ENCODE measurements around the gene CACNB4. TPM values are rescaled to one million over a fixed set of nuclear protein-coding genes. Genes with fewer than 3 reads are reported as not detected.
"Not testable (repeated sequence)": the region's sequence is repeated elsewhere in the genome, so short reads cannot be mapped to it uniquely, and the experiment has no call there.

The CACNB4 gene
- total RNA-seq, 1 donor from 2014 or later, result 5.1 TPM

GRCh38 chr2:151999053-151999452 lies 99.8 kb downstream of the CACNB4 start:
- H3K9me3 Mint-ChIP-seq (ENCODE audit: unreplicated experiment), result no peaks in the 10 kb centered on the region

GRCh38 chr2:151996243-151997003 lies 102.4 kb downstream of the CACNB4 start:
- H3K4me3 Mint-ChIP-seq (ENCODE audit: unreplicated experiment), result no peak overlapping the region
- H3K4me1 Mint-ChIP-seq (ENCODE audit: low read depth, unreplicated experiment), result no peaks in the 10 kb centered on the region
- peaks cover 3% of the 10 kb centered on the region for H3K9me3 Mint-ChIP-seq (ENCODE audit: unreplicated experiment)
- H3K27ac Mint-ChIP-seq (ENCODE audit: unreplicated experiment), result no peak overlapping the region
- no peak for TF ChIP-seq CTCF (IDR thresholded peaks at IDR 0.05; ENCODE audit: partially characterized antibody, unreplicated experiment)
- H3K36me3 Mint-ChIP-seq (ENCODE audit: unreplicated experiment), result no peaks in the 10 kb centered on the region
- peaks cover under 1% of the 10 kb centered on the region for H3K27me3 Mint-ChIP-seq (ENCODE audit: unreplicated experiment)
- DNase-seq, result no peak

More at GRCh38 chr2:151999053-151999452, 99.8 kb downstream of the CACNB4 start:
- Mint-ChIP-seq H3K36me3 (ENCODE audit: unreplicated experiment) (no peaks in the 10 kb centered on the region), H3K4me1 (ENCODE audit: low read depth, unreplicated experiment) (no peaks in the 10 kb centered on the region), H3K27me3 (ENCODE audit: unreplicated experiment) (no peaks in the 10 kb centered on the region), H3K4me3 (ENCODE audit: unreplicated experiment) (no peak overlapping the region), H3K27ac (ENCODE audit: unreplicated experiment) (no peak overlapping the region)
- DNase-seq, result peak; percentile 73
- peak; percentile 94 for TF ChIP-seq CTCF (IDR thresholded peaks at IDR 0.05; ENCODE audit: partially characterized antibody, unreplicated experiment)

GRCh38 chr2:151995161-151995557 lies 103.7 kb downstream of the CACNB4 start:
- no peak for DNase-seq
- no peak overlapping the region for H3K4me3 Mint-ChIP-seq (ENCODE audit: unreplicated experiment)
- H3K4me1 Mint-ChIP-seq (ENCODE audit: low read depth, unreplicated experiment), result no peaks in the 10 kb centered on the region
- no peak overlapping the region for H3K27ac Mint-ChIP-seq (ENCODE audit: unreplicated experiment)
- TF ChIP-seq CTCF (IDR thresholded peaks at IDR 0.05; ENCODE audit: partially characterized antibody, unreplicated experiment), result no peak
- H3K9me3 Mint-ChIP-seq (ENCODE audit: unreplicated experiment), result peaks cover 3% of the 10 kb centered on the region
- no peaks in the 10 kb centered on the region for H3K36me3 Mint-ChIP-seq (ENCODE audit: unreplicated experiment)
- H3K27me3 Mint-ChIP-seq (ENCODE audit: unreplicated experiment), result peaks cover 3% of the 10 kb centered on the region

- not testable (repeated sequence) for H3K27ac Mint-ChIP-seq (ENCODE audit: unreplicated experiment); H3K27me3 Mint-ChIP-seq (ENCODE audit: unreplicated experiment); DNase-seq; H3K4me3 Mint-ChIP-seq (ENCODE audit: unreplicated experiment); H3K9me3 Mint-ChIP-seq (ENCODE audit: unreplicated experiment); H3K4me1 Mint-ChIP-seq (ENCODE audit: low read depth, unreplicated experiment); H3K36me3 Mint-ChIP-seq (ENCODE audit: unreplicated experiment)
These were observed 104.7 kb downstream of the CACNB4 start for GRCh38 chr2:151994178-151994577.

GRCh38 chr2:151991010-151991409 lies 107.8 kb downstream of the CACNB4 start:
- TF ChIP-seq CTCF (IDR thresholded peaks at IDR 0.05; ENCODE audit: partially characterized antibody, unreplicated experiment), result no peak
- Mint-ChIP-seq H3K27me3 (ENCODE audit: unreplicated experiment) (peaks cover 3% of the 10 kb centered on the region), H3K4me3 (ENCODE audit: unreplicated experiment) (no peak overlapping the region), H3K27ac (ENCODE audit: unreplicated experiment) (no peak overlapping the region), H3K36me3 (ENCODE audit: unreplicated experiment) (no peaks in the 10 kb centered on the region), H3K4me1 (ENCODE audit: low read depth, unreplicated experiment) (no peaks in the 10 kb centered on the region), H3K9me3 (ENCODE audit: unreplicated experiment) (peaks cover 3% of the 10 kb centered on the region)
- no peak for DNase-seq
